ENCODE results near the gene TRPM3.

GRCh38 chr9:70995511-70995910, 125.9 kb downstream of the TRPM3 start:
- TF ChIP-seq CTCF (IDR thresholded peaks at IDR 0.05) (no peak), POLR2A (IDR thresholded peaks at IDR 0.05) (no peak)
